ENCODE measurements around the gene MARK2.

DNA sequence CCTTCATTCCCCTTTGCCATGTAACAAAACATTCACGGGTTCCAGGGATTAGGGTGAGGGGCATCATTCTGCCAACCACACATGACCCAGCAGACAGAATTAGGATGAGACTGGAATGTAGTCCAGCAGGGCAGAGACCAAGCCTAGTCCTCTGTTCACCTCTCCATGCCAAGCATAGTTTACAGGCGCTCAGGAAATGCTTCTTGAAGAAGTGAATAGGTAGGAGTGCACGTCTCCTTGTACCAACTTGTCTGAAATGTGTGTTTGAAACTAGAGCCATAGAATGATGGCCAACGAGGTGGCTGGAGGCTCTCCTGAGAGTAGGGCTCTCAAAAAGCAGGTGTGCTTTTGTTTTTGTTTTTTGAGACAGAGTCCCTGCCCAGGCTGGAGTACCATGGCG is 17.5 kb upstream of the MARK2 start:
- TF ChIP-seq, protein P1, sequence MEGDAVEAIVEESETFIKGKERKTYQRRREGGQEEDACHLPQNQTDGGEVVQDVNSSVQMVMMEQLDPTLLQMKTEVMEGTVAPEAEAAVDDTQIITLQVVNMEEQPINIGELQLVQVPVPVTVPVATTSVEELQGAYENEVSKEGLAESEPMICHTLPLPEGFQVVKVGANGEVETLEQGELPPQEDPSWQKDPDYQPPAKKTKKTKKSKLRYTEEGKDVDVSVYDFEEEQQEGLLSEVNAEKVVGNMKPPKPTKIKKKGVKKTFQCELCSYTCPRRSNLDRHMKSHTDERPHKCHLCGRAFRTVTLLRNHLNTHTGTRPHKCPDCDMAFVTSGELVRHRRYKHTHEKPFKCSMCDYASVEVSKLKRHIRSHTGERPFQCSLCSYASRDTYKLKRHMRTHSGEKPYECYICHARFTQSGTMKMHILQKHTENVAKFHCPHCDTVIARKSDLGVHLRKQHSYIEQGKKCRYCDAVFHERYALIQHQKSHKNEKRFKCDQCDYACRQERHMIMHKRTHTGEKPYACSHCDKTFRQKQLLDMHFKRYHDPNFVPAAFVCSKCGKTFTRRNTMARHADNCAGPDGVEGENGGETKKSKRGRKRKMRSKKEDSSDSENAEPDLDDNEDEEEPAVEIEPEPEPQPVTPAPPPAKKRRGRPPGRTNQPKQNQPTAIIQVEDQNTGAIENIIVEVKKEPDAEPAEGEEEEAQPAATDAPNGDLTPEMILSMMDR (IDR thresholded peaks at IDR 0.05) = no peak
- TF ChIP-seq POLR2A (IDR thresholded peaks at IDR 0.05) = no peak

All from body of pancreas (tissue), 4 donors.